NCI-H1105 treated with DMSO at 0.1 percent for 48 hours (cell line): ENCODE data around the gene ARSK.
A peak's percentile ranks its signal among the peaks of the same experiment; 100 is the strongest.

ENCODE experiments used
- DNase-seq: peaks from one replicate; lab custom pipeline; 2025; lab: John Stamatoyannopoulos, UW

The ARSK gene

GRCh38 chr5:95554647-95555548 is at the start of gene ARSK, which contains the start of gene SKIC3:
Gene ARSK, plus strand, starts transcription at chr5:95555101. Its CDS starts 178 bp downstream, at chr5:95555279.
Gene SKIC3, minus strand, starts transcription at chr5:95554977. Its CDS starts 7,827 bp downstream, at chr5:95547150.
- DNase-seq = peak; percentile 90

- DNase-seq = no peak
These were observed 46.4 kb upstream of the ARSK start for GRCh38 chr5:95508550-95508949.

DNA sequence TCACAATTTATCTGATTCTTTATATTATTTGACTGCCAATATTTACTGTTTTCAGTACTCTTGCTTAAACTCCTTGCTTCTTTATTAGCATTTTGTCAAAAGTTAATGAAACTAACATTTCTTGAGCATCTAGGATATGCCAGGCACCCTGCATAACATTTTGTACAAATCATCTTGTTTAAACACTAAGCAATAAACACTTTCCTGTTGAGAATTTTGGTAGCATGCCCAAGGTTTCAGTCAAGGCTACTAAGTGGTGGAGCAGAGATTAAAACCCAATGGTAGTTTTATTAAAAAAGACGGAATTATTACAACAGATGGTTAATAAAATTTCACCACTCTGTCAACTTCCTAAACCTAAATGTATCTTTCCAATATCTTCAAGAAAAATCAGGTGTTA is 43.3 kb upstream of the ARSK start:
- DNase-seq = no peak

DNA sequence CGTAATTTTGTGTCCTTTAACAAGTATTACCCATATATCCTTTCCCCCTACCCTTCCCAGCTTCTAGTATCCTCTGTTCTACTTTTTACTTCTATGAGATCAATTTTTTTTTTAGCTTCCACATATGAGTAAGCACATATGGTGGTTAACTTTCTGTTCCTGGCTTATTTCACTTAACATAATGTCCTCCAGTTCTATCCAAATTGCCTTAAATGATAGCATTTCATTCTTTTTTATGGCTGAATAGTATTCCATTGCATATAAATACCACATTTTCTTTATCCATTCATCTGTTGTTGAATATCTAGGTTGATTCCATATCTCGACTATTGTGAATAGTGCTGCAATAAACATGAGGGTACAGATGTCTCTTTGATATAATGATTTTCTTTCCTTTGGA is 36.5 kb upstream of the ARSK start:
- DNase-seq = no peak

- no peak for DNase-seq
These were observed 35.8 kb upstream of the ARSK start for GRCh38 chr5:95519151-95519550.

GRCh38 chr5:95519681-95520080 is 35.2 kb upstream of the ARSK start:
- DNase-seq = no peak

DNA sequence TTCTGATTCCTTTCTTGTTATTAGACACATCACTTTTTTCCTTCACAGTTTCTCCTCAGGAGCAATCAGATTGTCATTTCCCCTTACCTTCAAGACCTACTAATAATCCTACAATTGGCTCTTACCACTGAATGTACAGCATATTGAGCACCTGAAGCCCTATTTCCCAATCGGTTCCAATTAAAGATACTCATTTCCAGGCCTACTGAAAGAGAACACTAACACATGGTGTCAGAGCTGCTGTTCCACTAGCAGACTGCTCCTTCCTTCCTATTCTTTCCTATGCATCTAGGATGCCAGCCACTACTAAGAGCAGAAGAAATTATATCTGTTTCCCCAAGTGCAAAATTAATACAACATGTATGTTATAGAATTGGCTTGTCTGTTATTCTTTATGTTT is 34.7 kb upstream of the ARSK start:
- DNase-seq = no peak

DNA sequence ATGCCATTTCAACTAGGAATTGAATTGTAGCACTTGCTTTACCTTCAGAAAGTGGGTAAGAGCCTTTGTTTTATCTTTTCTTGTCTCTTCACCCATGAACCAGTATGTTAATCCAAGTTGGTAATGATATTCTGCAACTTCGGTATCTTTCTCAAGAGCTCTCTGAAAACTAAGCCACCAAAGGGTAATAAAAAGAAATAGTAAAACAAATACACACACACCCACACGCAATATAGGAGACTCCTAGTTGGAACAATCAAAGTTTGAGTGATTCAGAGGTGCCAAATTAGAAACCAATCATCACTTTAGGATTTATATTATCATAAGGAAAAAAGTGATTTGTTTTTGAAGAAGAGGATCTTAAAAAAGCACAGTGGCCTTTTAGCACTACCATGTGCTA is 30.5 kb upstream of the ARSK start:
- DNase-seq = no peak

DNA sequence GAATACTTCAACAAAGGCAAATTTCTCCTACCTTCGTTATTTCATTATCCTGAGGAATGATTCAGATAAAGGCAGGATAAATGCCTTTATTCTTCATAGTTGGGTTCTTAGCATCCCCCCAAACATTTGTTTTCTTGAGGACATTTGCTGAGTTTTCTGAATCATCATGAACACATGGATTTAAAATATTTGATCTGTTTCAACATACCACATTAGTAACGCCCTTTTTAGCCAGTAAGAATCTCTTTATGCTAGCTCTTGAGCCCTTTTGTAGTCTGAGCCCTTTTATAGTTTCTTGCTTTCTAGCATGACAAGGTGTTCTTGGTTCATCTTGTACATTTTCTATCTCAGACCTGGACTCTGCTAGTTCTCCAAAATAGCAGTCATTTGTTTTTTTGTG is 28.0 kb upstream of the ARSK start:
- no peak for DNase-seq

DNA sequence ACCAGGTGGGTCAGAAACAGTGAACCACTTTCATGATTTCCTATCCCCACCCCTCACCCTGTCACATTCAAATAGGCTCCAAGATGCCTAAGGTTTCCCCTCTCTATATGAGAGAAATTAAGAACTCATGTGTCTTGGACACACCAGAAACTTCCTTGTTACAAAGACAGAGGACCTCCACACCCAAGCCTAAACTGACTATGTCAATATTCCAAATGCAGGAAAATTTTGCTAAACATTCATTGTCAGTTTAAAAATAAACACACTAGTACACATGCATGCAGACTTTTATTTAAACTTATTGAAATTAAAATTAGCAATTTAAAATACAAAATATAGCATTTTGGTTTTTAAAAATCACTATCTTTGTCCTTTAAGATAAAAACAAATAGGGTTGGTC is 26.3 kb upstream of the ARSK start:
- DNase-seq = no peak

- DNase-seq = no peak
These were observed 24.5 kb upstream of the ARSK start for GRCh38 chr5:95530416-95530815.

GRCh38 chr5:95531491-95531890 is 23.4 kb upstream of the ARSK start:
- DNase-seq = no peak

GRCh38 chr5:95532415-95532814 is 22.5 kb upstream of the ARSK start:
- no peak for DNase-seq

GRCh38 chr5:95533106-95533505 is 21.8 kb upstream of the ARSK start:
- no peak for DNase-seq

DNA sequence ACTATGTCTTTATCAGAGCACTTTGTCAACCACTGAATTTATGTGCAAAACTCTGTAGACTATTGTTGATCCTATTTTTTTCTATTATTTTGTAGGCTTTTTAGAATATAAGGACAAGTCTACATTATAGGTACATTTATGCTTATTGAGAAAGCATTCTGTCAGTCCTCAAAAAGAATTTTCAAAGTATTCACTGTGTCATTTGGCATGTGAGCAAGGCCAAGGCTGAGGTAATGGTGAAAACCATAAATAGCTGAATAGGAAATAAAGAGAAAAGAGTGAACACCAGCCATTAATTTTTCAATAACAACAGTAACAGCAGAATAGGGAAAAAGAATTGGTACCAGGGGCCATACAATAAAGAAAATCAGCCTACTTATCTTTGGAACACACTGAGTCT is 21.1 kb upstream of the ARSK start:
- DNase-seq = no peak

DNA sequence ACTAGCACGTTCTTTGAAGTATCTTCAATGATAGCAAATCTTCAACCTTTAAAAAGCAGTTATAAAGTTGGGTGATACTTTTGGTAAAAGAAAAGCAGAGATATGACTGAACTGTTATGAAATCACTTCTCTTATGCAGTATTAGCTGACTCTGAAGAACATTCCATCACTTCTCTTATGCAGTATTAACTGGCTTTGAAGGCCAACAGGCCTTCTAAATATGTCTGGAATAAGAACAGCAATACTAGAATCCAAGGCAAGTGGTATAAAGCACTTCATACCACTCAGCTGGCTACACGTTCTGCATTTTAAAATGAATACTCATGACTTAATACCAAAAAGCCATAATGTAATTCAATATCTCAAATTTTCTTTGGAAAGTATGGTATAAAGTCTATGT is 17.4 kb upstream of the ARSK start:
- no peak for DNase-seq

- peak; percentile 22 for DNase-seq
These were observed 11.7 kb upstream of the ARSK start for GRCh38 chr5:95543017-95543705.

DNA sequence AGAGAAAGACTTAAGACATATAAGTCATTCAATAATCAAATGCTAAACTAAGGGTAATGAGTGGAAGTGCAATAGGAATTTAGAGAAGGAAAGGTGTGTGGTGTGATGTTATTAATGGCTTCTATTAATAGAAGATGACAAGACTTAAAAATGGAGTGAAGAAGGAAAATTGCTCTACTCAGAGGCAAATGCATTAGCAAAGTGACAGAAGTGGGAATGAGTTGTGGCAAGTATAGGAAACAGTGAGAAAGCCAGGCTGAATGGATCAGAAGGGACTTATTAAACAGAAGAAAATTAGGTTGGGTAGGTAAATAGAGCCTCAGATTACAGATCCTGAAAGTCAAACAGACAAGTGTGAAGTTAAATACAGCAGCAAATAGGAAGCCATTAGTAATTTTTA is 5.9 kb upstream of the ARSK start:
- DNase-seq = no peak

GRCh38 chr5:95554331-95554646 is 612 bp upstream of the ARSK start:
- no peak for DNase-seq

DNA sequence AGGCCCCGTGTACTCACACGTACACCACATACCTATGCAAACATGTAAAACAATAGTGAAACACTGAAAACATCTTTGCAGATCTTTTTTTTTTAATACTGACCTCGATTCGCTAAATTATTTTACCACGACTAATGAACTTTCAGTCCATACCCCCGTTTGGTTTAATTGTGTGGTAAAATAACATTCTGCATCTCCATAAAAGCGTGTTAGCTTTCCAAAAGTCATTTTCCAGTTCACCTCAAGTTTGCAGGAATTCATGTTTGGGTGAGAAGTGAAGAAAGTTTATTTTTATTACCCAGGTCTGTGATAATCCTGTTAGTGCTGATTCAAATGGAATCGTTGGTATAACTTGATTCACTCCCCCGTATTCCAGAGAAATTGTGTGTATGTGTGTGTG is 652 bp downstream of the ARSK start:
- no peak for DNase-seq

DNA sequence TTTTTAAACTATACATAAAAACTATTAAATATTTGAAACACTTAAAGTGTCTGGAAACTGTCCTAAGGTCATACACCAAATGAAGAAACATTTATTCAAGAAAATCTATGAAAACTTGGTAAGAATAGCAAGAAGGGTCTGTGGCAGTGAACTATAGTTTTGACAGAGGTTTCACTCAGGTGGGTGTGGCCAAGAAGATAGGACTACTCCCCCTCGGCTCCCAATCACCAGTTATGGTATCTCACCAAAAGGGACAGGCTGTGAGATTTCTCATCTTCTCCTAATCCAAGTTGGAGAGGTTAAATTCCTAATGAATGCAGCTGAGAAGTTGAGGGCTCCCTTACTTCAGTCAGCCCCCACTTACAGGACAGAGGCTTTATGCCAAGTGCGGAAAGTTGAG is 2.9 kb downstream of the ARSK start:
- no peak for DNase-seq

GRCh38 chr5:95562282-95562681 is 7.4 kb downstream of the ARSK start:
- DNase-seq = no peak

DNA sequence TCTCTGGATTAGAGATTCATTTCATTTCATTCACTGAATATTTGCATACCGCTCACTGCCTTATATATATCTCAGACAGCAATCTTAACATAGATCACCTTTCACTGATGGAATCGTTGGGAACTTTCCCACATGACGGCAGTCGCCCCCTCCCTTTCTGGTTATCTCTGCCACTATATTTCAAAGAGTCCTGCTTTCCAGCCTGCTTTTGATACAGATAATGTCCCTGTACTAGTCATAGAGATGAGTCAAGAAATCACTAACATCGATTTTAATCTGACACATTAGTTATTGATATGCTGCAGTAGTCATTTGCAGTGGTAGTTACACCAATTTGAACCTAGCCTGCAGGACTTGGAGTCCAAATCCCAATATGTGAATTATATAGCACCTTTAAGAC is 8.5 kb downstream of the ARSK start:
- no peak for DNase-seq

GRCh38 chr5:95564450-95564849 is 9.5 kb downstream of the ARSK start:
- DNase-seq = peak; percentile 58
